ENCODE data around the gene CFDP1. TPM values are rescaled to one million over a fixed set of nuclear protein-coding genes. Genes with fewer than 3 reads are reported as not detected.
"Not testable (repeated sequence)": the region's sequence is repeated elsewhere in the genome, so short reads cannot be mapped to it uniquely, and the experiment has no call there.

CFDP1 gene
- total RNA-seq, 1 donor, result 41.3 TPM

GRCh38 chr16:75280331-75280804 lies 152.9 kb downstream of the CFDP1 start:
- no peak for TF ChIP-seq CTCF (IDR thresholded peaks at IDR 0.05; ENCODE audit: extremely low read depth, low read depth, low read length)
- no peaks in the 10 kb centered on the region for H4K20me1 ChIP-seq (ENCODE audit: insufficient read depth, low read length)
- no peaks in the 10 kb centered on the region for H3K27me3 ChIP-seq (ENCODE audit: insufficient read depth, low read length)
- H3K79me2 ChIP-seq (ENCODE audit: insufficient read depth, low read length), result no peaks in the 10 kb centered on the region
- H3K36me3 ChIP-seq (ENCODE audit: insufficient read depth, low read length), result no peaks in the 10 kb centered on the region
- no peak overlapping the region for H3K4me2 ChIP-seq (ENCODE audit: insufficient read depth, low read length)
- DNase-seq (ENCODE audit: insufficient read length, low spot score, missing footprints), result no peak
- no peak overlapping the region for H2AFZ ChIP-seq (ENCODE audit: low read length)
- no peak overlapping the region for H3K4me3 ChIP-seq (ENCODE audit: insufficient read depth, low read length)
- H3K4me1 ChIP-seq (ENCODE audit: insufficient read depth, low read length), result no peaks in the 10 kb centered on the region
- H3K9me3 ChIP-seq (ENCODE audit: low read depth, low read length), result no peaks in the 10 kb centered on the region
- no peak overlapping the region for H3K27ac ChIP-seq (ENCODE audit: low read depth, low read length)

DNA sequence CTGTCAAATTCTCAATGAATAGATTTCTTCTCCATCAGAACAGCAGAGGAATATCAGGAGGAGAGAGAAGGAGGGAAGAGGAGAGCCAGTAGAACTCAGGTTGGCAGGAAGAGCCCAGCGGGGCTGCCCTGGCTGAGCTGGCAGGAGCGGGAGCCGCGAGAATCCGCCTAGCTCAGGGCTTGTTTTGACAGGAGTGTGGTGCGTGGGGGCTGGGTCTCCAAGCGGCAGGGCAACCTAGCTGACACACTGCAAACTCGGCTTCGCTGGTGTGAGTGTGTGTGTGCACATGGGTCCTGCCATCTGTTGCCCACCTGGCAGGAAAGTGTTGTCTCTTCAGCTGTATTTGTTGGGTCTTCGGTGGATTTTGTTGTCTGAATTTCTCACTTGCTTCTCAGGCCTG lies 154.0 kb downstream of the CFDP1 start:
- H3K27me3 ChIP-seq (ENCODE audit: insufficient read depth, low read length), result no peaks in the 10 kb centered on the region
- no peak for DNase-seq (ENCODE audit: insufficient read length, low spot score, missing footprints)
- no peaks in the 10 kb centered on the region for H4K20me1 ChIP-seq (ENCODE audit: insufficient read depth, low read length)
- TF ChIP-seq CTCF (IDR thresholded peaks at IDR 0.05; ENCODE audit: extremely low read depth, low read depth, low read length), result no peak
- H3K4me1 ChIP-seq (ENCODE audit: insufficient read depth, low read length), result no peaks in the 10 kb centered on the region
- H3K27ac ChIP-seq (ENCODE audit: low read depth, low read length), result no peak overlapping the region
- H3K4me2 ChIP-seq (ENCODE audit: insufficient read depth, low read length), result peak overlapping the region; percentile 33
- no peak overlapping the region for H2AFZ ChIP-seq (ENCODE audit: low read length)
- no peaks in the 10 kb centered on the region for H3K9me3 ChIP-seq (ENCODE audit: low read depth, low read length)
- H3K36me3 ChIP-seq (ENCODE audit: insufficient read depth, low read length), result no peaks in the 10 kb centered on the region
- H3K79me2 ChIP-seq (ENCODE audit: insufficient read depth, low read length), result no peaks in the 10 kb centered on the region
- H3K4me3 ChIP-seq (ENCODE audit: insufficient read depth, low read length), result no peak overlapping the region

GRCh38 chr16:75273054-75273925 lies 160.0 kb downstream of the CFDP1 start:
- peak; percentile 58 for DNase-seq (ENCODE audit: insufficient read length, low spot score, missing footprints)

GRCh38 chr16:75272629-75273028 lies 160.7 kb downstream of the CFDP1 start:
- not testable (repeated sequence) for H4K20me1 ChIP-seq (ENCODE audit: insufficient read depth, low read length); H3K9me3 ChIP-seq (ENCODE audit: low read depth, low read length); H3K36me3 ChIP-seq (ENCODE audit: insufficient read depth, low read length); H2AFZ ChIP-seq (ENCODE audit: low read length); H3K4me2 ChIP-seq (ENCODE audit: insufficient read depth, low read length); H3K4me1 ChIP-seq (ENCODE audit: insufficient read depth, low read length); H3K79me2 ChIP-seq (ENCODE audit: insufficient read depth, low read length); H3K27me3 ChIP-seq (ENCODE audit: insufficient read depth, low read length); DNase-seq (ENCODE audit: insufficient read length, low spot score, missing footprints); H3K27ac ChIP-seq (ENCODE audit: low read depth, low read length); H3K4me3 ChIP-seq (ENCODE audit: insufficient read depth, low read length)

More at GRCh38 chr16:75273054-75273925, 160.0 kb downstream of the CFDP1 start:
- no peaks in the 10 kb centered on the region for H4K20me1 ChIP-seq (ENCODE audit: insufficient read depth, low read length)
- H3K79me2 ChIP-seq (ENCODE audit: insufficient read depth, low read length), result no peaks in the 10 kb centered on the region
- no peak overlapping the region for H3K4me2 ChIP-seq (ENCODE audit: insufficient read depth, low read length)
- H3K9me3 ChIP-seq (ENCODE audit: low read depth, low read length), result no peaks in the 10 kb centered on the region
- TF ChIP-seq CTCF (IDR thresholded peaks at IDR 0.05; ENCODE audit: extremely low read depth, low read depth, low read length), result no peak
- H3K27ac ChIP-seq (ENCODE audit: low read depth, low read length), result no peak overlapping the region
- H2AFZ ChIP-seq (ENCODE audit: low read length), result no peak overlapping the region
- no peak overlapping the region for H3K4me3 ChIP-seq (ENCODE audit: insufficient read depth, low read length)
- H3K36me3 ChIP-seq (ENCODE audit: insufficient read depth, low read length), result no peaks in the 10 kb centered on the region
- H3K27me3 ChIP-seq (ENCODE audit: insufficient read depth, low read length), result no peaks in the 10 kb centered on the region
- H3K4me1 ChIP-seq (ENCODE audit: insufficient read depth, low read length), result peaks cover 3% of the 10 kb centered on the region

Data from osteoblast (primary cell).